ENCODE data around the gene BRAT1.

Gene BRAT1

GRCh38 chr7:2495418-2496299 is 59.7 kb downstream of the BRAT1 start:
- DNase-seq (ENCODE audit: low spot score): no peak

GRCh38 chr7:2494191-2495130 is 60.9 kb downstream of the BRAT1 start:
- DNase-seq (ENCODE audit: low spot score): no peak

- DNase-seq (ENCODE audit: low spot score): no peak
Measured at GRCh38 chr7:2493205-2494164, 61.8 kb downstream of the BRAT1 start.

GRCh38 chr7:2492038-2492437 is 63.3 kb downstream of the BRAT1 start:
- DNase-seq (ENCODE audit: low spot score): no peak

GRCh38 chr7:2490181-2490651 is 65.1 kb downstream of the BRAT1 start:
- no peak for DNase-seq (ENCODE audit: low spot score)

- DNase-seq (ENCODE audit: low spot score): no peak
Measured at GRCh38 chr7:2488681-2489080, 66.6 kb downstream of the BRAT1 start.

- DNase-seq (ENCODE audit: low spot score): no peak
Measured at GRCh38 chr7:2488272-2488645, 67.1 kb downstream of the BRAT1 start.
